HepG2 (cell line): ENCODE data around the gene LARP4. TPM values are rescaled to one million over a fixed set of nuclear protein-coding genes. Genes with fewer than 3 reads are reported as not detected.

Experiments used
- ATAC-seq: fragments of 200-7000 bp; cut with Tn5 transposase; 3 replicates; pipeline ENCODE4 v1.9.1; 2020; ENCODE audit warnings: mild to moderate bottlenecking, moderate library complexity
- BruUV-seq: library from RNA; stranded (reverse); fragments of 400-500 nt; replicated peaks from 2 replicates; lab custom pipeline; 2021; lab: Mats Ljungman, UMichigan
- CTCF ChIA-PET: fragments of 300-600 bp; formaldehyde crosslinking; extraction: SDS; loops from one replicate; lab custom pipeline; 2021; ENCODE audit warnings: low total read pairs, inconsistent platforms, low intra/inter-chr PET ratio; lab: Yijun Ruan, JAX
- POLR2A ChIA-PET: fragments of 350-600 bp; sonication (Branson Sonifier 250); formaldehyde crosslinking; loops from one replicate; lab custom pipeline; 2020; ENCODE audit warnings: antibody characterized with exemption, inconsistent platforms; lab: Yijun Ruan, JAX
- DNase-seq: peaks from one replicate; pipeline ENCODE4 v3.0.0-alpha.2; 2015; ENCODE audit warnings: low spot score
- FAIRE-seq: peaks from 3 replicates; lab custom pipeline; 2011; peaks lifted over from hg19 to GRCh38; lab: Jason Lieb, UNC
- H2AFZ ChIP-seq: one replicate; pipeline ENCODE4 v1.6.1; 2011; ENCODE audit warnings: low read length, inconsistent platforms
- H3K27ac ChIP-seq: fragments of 300-600 bp; 3 replicates; pipeline ENCODE4 v1.8.0; 2011; ENCODE audit warnings: mixed run types, mild to moderate bottlenecking, mixed read lengths, low read length, inconsistent platforms; ENCODE audit not compliant: insufficient read depth; ENCODE audit errors: extremely low read length
- H3K27me3 ChIP-seq, 2 experiments: fragments of 200-600 bp in 1 of 2; 2 replicates in 1 of 2; 3 replicates in 1 of 2; pipeline versions ENCODE4 v1.6.0 to v1.8.0; 2011; ENCODE audit warnings: low read length in 2 of 2, mild to moderate bottlenecking in 2 of 2, moderate library complexity in 2 of 2, inconsistent platforms in 1 of 2; ENCODE audit not compliant: insufficient read depth in 2 of 2, control insufficient read depth in 1 of 2
- H3K36me3 ChIP-seq, 2 experiments: fragments of 200-600 bp in 1 of 2; replicated peaks in 1 of 2; 2 replicates in 1 of 2; 3 replicates in 1 of 2; pipeline versions ENCODE4 v1.5.1 to v1.8.0; 2011; ENCODE audit warnings: low read length in 2 of 2, inconsistent platforms in 1 of 2; ENCODE audit not compliant: insufficient read depth in 2 of 2, control insufficient read depth in 1 of 2
- H3K4me1 ChIP-seq: 2 replicates; pipeline ENCODE4 v1.5.1; 2012; ENCODE audit warnings: low read length, inconsistent platforms; ENCODE audit not compliant: insufficient read depth
- H3K4me2 ChIP-seq: 2 replicates; pipeline ENCODE4 v1.6.0; 2011; ENCODE audit warnings: low read depth, low read length, inconsistent platforms
- H3K4me3 ChIP-seq, 3 experiments: fragments of 200-600 bp in 1 of 3; sonication (generic), shearing (Covaris generic) in 1 of 3; replicated peaks in 1 of 3; 2 replicates each; pipeline ENCODE4 v1.5.1; 2011 to 2016; ENCODE audit warnings: low read length in 3 of 3, inconsistent platforms in 2 of 3, low read depth in 2 of 3, mild to moderate bottlenecking in 2 of 3, control low read depth in 1 of 3, mixed read lengths in 1 of 3; ENCODE audit not compliant: insufficient read depth in 1 of 3
- H3K79me2 ChIP-seq: one replicate; pipeline ENCODE4 v1.6.1; 2011; ENCODE audit warnings: low read length, inconsistent platforms; ENCODE audit not compliant: insufficient read depth
- H3K9ac ChIP-seq: 2 replicates; pipeline ENCODE4 v1.6.0; 2011; ENCODE audit warnings: mild to moderate bottlenecking, low read depth, low read length, inconsistent platforms; ENCODE audit not compliant: insufficient read depth
- H3K9me3 ChIP-seq: 2 replicates; pipeline ENCODE4 v1.5.1; 2012; ENCODE audit warnings: mild to moderate bottlenecking, low read length
- H4K20me1 ChIP-seq: 2 replicates; pipeline ENCODE4 v1.6.0; 2011; ENCODE audit warnings: inconsistent platforms, mild to moderate bottlenecking, low read length, moderate library complexity; ENCODE audit not compliant: insufficient read depth
- ATAD3A ChIP-seq: sonication (generic); formaldehyde crosslinking; IDR thresholded peaks from 2 replicates; pipeline ENCODE4 v1.4.0; 2020; ENCODE audit warnings: missing genetic modification reagents
- CSRNP1 ChIP-seq: sonication (generic); formaldehyde crosslinking; IDR thresholded peaks from 2 replicates; pipeline ENCODE4 v1.8.1; 2023; ENCODE audit warnings: mild to moderate bottlenecking, missing genetic modification reagents
- DNMT3B ChIP-seq: conservative IDR thresholded peaks from 2 replicates; pipeline ENCODE4 v1.6.1; 2016; ENCODE audit warnings: missing biosample characterization, control low read depth
- E2F2 ChIP-seq: sonication (generic); formaldehyde crosslinking; IDR thresholded peaks from 2 replicates; pipeline ENCODE4 v1.4.0; 2020; ENCODE audit warnings: missing genetic modification reagents, borderline replicate concordance
- EED ChIP-seq: sonication (generic); formaldehyde crosslinking; IDR thresholded peaks from 2 replicates; pipeline ENCODE4 v1.5.0; 2020; ENCODE audit warnings: mild to moderate bottlenecking, missing genetic modification reagents
- NFKB2 ChIP-seq: sonication (generic); formaldehyde crosslinking; IDR thresholded peaks from 2 replicates; pipeline ENCODE4 v1.4.0; 2020; ENCODE audit warnings: missing genetic modification reagents, borderline replicate concordance
- PCBP2 ChIP-seq: fragments of 200-400 bp; formaldehyde crosslinking; optimal IDR thresholded peaks from 2 replicates; pipeline ENCODE3; 2018; ENCODE audit warnings: low read length, low read depth; ENCODE audit not compliant: poor library complexity, severe bottlenecking
- PLSCR1 ChIP-seq: sonication (generic); formaldehyde crosslinking; IDR thresholded peaks from 2 replicates; pipeline ENCODE4 v1.5.0; 2020; ENCODE audit warnings: missing genetic modification reagents, mild to moderate bottlenecking, borderline replicate concordance
- RFXAP ChIP-seq: sonication (generic); formaldehyde crosslinking; IDR thresholded peaks from 2 replicates; pipeline ENCODE4 v1.4.0; 2020; ENCODE audit warnings: missing genetic modification reagents, borderline replicate concordance
- ZBTB3 ChIP-seq: sonication (generic); formaldehyde crosslinking; IDR thresholded peaks from 2 replicates; pipeline ENCODE4 v1.4.0; 2020; ENCODE audit warnings: low read depth, mild to moderate bottlenecking, moderate library complexity, missing genetic modification reagents, borderline replicate concordance
- ZNF383 ChIP-seq: sonication (generic); formaldehyde crosslinking; IDR thresholded peaks from 2 replicates; pipeline ENCODE4 v1.4.0; 2020; ENCODE audit warnings: missing genetic modification reagents, mild to moderate bottlenecking, borderline replicate concordance
- ZNF512B ChIP-seq: sonication (generic); formaldehyde crosslinking; IDR thresholded peaks from 2 replicates; pipeline ENCODE4 v1.5.1; 2020; ENCODE audit warnings: missing genetic modification reagents, mild to moderate bottlenecking, borderline replicate concordance
- ZNF772 ChIP-seq: sonication (generic); formaldehyde crosslinking; IDR thresholded peaks from 2 replicates; pipeline ENCODE4 v1.5.0; 2020; ENCODE audit warnings: mild to moderate bottlenecking, missing genetic modification reagents
- WGBS: methylation state at CpG from one replicate; pipeline ENCODE4 v1.1.6; 2017; ENCODE audit warnings: low lambda C conversion rate; 5-methylcytosine and 5-hydroxymethylcytosine counted together
- in situ Hi-C: cut with HindIII; loops from 2 replicates; pipeline ENCODE4 v1.10.0; 2017; ENCODE audit warnings: low pct_unique_long_range_greater_than_20kb; ENCODE audit not compliant: extremely low pct_ligation_motif_present
- intact Hi-C: fragments of 100-400 bp; cut with micrococcal nuclease; formaldehyde crosslinking; loops from one replicate; pipeline ENCODE4 v1.10.0; 2022; ENCODE audit not compliant: unreplicated experiment
- polyA plus RNA-seq, 8 experiments: library from polyadenylated mRNA; depleted of rRNA in 3 of 8; stranded (reverse) in 7 of 8; unstranded in 1 of 8; fragments of >200 nt; fragmentation: Illumina TruSeq in 4 of 8; extraction: Trizol in 4 of 8; gene quantifications; 2 replicates each; pipeline versions ENCODE4 v1.2.1 to v1.2.3, GENCODE V29; 2011 to 2016; ENCODE audit warnings: low read depth in 4 of 8, missing spikeins in 1 of 8, mixed read lengths in 1 of 8; ENCODE audit not compliant: insufficient read depth in 1 of 8
- total RNA-seq, 5 experiments: library from RNA; depleted of rRNA; stranded (reverse); fragments of >200 nt; fragmentation: Illumina TruSeq; extraction: Trizol; gene quantifications; 2 replicates each; pipeline ENCODE4 v1.2.3, GENCODE V29; 2016; ENCODE audit warnings: low read depth in 1 of 5
- TF ChIP-seq, protein P1 (sequence below): sonication (generic); formaldehyde crosslinking; conservative IDR thresholded peaks from 2 replicates; pipeline ENCODE4 v1.4.0; 2020; ENCODE audit warnings: missing genetic modification reagents
- TF ChIP-seq, protein P2 (sequence below): sonication (generic); formaldehyde crosslinking; IDR thresholded peaks from 2 replicates; pipeline ENCODE4 v1.5.0; 2020; ENCODE audit warnings: missing genetic modification reagents

Gene LARP4
- total and polyA plus RNA-seq, 2 of the 13 experiments (the other 11 are each of a cell fraction or from before 2014, with no cell fraction given): 16.4 to 42.7 TPM

DNA sequence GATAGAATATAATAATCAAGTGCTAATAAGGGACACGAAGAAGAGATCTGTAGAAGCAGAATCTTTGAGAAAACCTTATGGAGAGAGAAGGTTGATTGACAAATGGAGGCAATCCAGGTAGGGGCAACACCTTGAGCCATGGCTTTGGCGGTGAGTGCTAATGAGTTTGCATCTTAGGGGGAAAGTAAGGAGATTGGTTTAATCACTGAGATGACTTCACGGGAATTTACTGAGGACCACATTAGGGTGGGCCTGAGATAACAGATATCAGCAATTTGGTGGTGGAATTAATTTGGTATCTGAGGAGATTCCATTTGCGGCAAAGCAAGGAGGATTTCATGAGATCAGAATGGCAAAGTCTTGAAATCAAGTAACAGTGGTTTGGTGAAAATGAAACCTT lies 1.8 kb upstream of the LARP4 start:
- H3K4me1 ChIP-seq: peaks cover 51% of the 10 kb centered on the region
- 99% methylated on average over 4 of the region's 4 CpGs for WGBS
- no peak overlapping the region for H2AFZ ChIP-seq
- intact Hi-C loops: loop anchor here (10.0 kb wide), 1 partner anchor 154 kb away; no protein-coding TSS in a partner anchor
- 0 out of 2 replicates have a peak, but pooled peaks cover 9% of the 10 kb centered on the region for H4K20me1 ChIP-seq
- DNase-seq (no peak), ATAC-seq (no peak), FAIRE-seq (no peak)
- ChIA-PET CTCF (no interaction called here), POLR2A (no interaction called here)
- peaks cover 27% of the 10 kb centered on the region for H3K79me2 ChIP-seq
- H3K4me3 ChIP-seq: no peak overlapping the region
- H3K4me2 ChIP-seq: no peak overlapping the region
- no peaks in the 10 kb centered on the region; a peak in 1 of 5 replicates for H3K27me3 ChIP-seq
- in situ Hi-C loops: no loop called here
- no TSS peak for BruUV-seq
- H3K9me3 ChIP-seq: no peaks in the 10 kb centered on the region
- no peak overlapping the region for H3K27ac ChIP-seq
- H3K36me3 ChIP-seq: no peaks in the 10 kb centered on the region
- no peak overlapping the region for H3K9ac ChIP-seq
- TF ChIP-seq, protein P1, sequence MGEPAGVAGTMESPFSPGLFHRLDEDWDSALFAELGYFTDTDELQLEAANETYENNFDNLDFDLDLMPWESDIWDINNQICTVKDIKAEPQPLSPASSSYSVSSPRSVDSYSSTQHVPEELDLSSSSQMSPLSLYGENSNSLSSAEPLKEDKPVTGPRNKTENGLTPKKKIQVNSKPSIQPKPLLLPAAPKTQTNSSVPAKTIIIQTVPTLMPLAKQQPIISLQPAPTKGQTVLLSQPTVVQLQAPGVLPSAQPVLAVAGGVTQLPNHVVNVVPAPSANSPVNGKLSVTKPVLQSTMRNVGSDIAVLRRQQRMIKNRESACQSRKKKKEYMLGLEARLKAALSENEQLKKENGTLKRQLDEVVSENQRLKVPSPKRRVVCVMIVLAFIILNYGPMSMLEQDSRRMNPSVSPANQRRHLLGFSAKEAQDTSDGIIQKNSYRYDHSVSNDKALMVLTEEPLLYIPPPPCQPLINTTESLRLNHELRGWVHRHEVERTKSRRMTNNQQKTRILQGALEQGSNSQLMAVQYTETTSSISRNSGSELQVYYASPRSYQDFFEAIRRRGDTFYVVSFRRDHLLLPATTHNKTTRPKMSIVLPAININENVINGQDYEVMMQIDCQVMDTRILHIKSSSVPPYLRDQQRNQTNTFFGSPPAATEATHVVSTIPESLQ (CRISPR knock-in tag): no peak
- no peak for TF ChIP-seq PCBP2
- TF ChIP-seq, protein P2, sequence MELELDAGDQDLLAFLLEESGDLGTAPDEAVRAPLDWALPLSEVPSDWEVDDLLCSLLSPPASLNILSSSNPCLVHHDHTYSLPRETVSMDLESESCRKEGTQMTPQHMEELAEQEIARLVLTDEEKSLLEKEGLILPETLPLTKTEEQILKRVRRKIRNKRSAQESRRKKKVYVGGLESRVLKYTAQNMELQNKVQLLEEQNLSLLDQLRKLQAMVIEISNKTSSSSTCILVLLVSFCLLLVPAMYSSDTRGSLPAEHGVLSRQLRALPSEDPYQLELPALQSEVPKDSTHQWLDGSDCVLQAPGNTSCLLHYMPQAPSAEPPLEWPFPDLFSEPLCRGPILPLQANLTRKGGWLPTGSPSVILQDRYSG (CRISPR knock-in tag): no peak
- TF ChIP-seq CSRNP1: no peak
- no peak for TF ChIP-seq ATAD3A (CRISPR knock-in tag)
- TF ChIP-seq DNMT3B: no peak
- TF ChIP-seq ZNF512B: no peak
- no peak for TF ChIP-seq ZNF383 (CRISPR knock-in tag)
- no peak for TF ChIP-seq ZBTB3
- TF ChIP-seq E2F2 (CRISPR knock-in tag): no peak
- no peak for TF ChIP-seq EED (CRISPR knock-in tag)
- TF ChIP-seq PLSCR1: no peak
- TF ChIP-seq ZNF772 (CRISPR knock-in tag): no peak
- no peak for TF ChIP-seq NFKB2 (CRISPR knock-in tag)
- TF ChIP-seq RFXAP (CRISPR knock-in tag): no peak
